NCI-H226 (cell line): ENCODE measurements around the gene PTGDR2.

ENCODE experiments used
- DNase-seq: peaks from one replicate; pipeline ENCODE4 v3.0.0-alpha.2; 2015

PTGDR2 gene

DNA sequence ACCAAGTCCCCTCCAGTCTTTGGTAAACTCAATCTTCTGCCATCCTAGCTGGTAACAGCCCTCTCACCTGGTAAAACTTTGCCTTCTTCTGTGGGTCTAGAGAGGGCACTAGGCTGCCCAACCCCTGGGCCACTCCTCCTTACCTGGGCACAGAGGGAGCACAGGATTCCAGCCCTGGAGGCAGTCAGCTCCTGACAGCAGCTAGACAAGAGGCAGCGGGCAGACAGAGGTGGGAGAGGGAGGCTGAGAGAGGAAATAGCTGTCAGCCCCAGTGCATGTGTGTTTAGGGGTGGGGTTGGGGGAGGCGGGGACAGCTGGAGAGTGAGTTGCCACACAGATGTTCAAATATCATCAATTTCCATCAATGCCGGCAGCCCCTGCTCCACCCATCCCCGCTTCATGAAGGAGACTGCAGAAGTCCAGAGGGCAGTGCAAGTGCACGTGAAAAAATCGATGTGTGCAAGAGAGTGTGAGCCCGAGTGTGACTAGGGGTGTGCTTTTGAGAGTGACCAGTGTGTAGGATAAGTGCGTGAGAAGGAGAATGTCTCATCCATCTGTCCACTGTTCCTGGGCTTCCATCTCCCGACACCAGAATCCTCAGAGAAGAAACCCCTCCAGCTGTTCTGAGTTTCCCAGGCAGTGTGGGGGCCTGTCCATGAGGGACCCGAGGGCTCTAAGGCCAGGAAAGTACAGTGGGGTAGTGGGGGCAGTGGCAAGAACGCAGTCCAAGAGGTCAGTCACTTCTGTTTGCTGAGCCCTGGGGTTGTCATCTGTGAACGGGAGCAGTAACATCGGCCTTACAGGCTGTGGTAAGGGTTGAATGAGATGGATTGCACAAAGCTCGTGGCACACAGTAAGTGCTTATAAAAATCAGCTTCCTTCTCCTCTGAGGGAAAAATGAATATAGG lies at the start of gene PTGDR2:
PTGDR2 (minus strand) TSS at position 225 of the 908 bp plus-strand sequence. CDS start 2,228 bp downstream, outside the sequence.
- no peak for DNase-seq

DNA sequence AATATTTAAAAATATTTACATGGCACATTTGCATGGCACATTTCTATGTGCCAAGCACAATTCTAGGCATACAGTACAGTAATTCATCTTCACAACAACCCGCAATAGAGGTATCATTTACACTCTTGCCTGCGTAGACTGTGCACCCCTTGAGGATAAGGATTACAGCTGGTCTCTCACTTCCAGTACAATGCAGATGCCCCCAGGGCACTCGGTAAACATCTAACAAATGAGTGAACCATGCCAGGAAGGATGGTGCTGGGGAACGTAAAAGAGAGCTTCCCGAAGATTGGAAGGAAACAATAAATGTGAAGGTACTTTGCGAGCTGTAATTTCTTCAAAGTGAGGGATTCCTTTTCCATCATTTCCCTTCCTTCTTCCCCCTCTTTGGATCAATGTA lies 49.3 kb upstream of the PTGDR2 start:
- no peak for DNase-seq

DNA sequence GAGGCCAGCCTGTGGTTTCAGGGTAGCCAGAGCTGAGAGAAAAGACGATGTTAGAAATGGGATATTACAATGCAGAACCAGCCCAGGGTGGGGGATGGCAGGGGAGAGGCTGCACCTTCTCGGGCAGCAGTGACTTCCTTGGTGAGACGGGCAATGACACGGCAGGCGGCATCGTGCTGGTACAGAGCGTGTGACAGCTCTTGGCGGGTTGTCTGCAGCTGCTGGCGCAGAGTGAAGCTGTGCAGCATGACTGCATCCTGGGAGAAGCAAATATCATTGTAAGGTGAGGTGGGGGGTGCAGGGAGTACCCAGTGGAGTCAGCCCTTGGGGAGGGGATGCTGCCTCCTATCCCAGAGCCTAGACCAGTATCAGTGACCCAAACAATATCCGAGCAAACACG lies 46.9 kb upstream of the PTGDR2 start:
- no peak for DNase-seq

DNA sequence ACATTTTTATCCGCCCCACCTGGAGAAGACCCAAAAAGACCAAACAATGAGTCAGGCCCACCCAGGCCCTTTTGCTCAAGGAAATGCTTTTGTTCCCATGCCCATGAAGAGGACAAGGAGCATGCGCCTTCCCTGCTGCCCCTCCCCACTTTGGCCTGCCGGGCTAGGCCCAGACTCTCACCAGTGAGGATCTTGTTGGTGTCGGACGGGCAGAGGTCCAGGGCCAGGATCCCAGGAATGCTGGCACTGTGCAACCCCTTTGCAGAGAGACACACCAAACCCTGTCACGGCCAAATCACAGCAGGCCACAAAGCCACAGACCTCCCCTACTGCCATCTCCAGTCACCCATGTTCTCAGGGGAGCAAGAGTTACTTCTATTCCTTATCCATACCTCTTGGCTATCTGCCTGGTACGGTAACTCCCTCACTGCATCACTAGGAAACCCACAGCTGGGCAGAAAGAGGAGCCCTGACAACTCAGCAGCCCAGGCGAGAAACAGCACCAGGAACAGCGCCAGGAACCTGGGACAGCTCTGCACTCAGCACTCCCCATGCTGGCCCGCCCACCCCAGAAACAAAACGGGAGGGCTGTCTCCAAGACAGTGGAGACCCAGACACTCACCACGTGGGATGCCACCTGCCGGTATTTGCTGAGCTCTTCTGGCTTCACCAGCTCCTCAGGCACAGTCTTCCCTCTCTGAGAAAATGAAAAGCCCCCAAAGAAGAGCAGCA lies 45.1 kb upstream of the PTGDR2 start:
- no peak for DNase-seq

DNA sequence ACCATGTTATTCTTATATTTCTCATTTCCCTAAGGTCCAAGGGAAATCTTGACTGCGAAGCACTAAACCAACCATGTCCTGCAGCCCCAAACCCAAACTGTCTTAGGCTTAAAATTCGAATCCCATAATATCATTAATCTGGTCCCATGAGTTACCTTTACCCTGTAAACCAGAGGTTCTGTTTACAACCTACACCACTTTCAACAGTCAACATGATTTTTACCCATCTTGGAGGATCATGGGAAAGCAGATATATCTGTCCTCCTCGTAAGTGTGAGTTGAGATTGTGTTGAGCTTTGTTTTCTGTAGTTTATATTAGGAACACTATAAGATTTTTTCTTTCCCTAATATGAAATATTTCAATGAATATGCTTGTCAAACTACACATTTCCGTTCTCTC lies 44.2 kb upstream of the PTGDR2 start:
- DNase-seq: no peak

DNA sequence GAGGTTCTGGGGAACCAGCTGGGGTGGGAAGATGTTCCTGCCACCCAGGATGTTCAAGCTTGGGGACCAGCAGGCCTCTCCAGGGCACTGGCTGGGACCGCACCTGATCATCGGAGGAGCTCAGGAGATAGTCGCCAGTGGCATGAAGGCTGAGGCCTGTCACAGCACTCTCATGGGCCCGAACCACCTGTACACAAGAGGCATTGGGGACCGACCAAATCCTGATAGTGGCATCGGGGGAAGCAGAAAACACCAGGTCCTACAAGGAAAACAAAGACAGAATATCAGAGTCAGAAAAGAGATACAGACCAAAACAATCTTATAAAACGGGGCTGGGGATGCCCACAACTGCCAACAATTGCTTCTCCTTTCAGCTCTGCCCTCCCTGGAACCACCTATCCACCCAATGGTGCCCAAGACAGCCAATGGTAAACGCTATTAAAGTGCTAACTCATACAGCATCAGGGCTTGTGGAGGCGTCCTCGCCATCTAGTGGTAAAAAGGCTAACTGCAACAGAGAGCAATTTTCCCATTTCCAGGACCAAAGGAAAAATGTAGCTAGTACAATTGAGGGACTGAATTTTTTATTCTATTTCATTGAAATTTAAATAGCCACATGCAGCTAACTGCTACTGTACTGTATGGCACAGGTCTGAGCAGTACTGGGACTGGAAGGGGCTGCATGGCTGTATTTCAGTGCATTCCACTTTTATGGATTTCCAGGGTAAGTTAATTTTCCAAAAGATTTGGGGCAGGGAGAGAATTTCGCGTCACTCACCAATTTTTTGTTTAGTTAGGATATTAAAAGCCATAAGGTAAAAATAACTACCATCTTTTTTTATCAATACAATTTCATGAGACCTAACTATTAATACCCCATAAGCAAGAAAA lies 43.5 kb upstream of the PTGDR2 start:
- DNase-seq: peak; percentile 35

DNA sequence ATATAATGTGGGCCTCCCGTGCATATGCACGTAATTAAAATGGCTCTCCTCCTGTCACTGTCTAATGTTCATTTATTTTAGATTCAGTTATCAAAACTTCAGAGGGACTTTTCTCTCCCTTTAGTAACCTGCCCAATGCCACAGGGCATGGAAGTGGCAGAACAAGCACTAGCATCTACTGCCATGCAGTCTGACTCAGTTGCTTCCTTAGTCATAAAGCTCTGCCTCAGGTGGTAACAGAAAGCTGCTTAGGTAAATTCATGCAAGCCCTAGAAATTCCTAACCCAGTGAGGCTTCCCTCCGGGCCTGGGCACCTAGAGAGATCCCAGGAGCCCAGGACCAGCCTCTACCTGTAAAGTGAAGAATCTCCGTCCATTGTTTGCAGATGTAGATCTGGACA lies 41.7 kb upstream of the PTGDR2 start:
- DNase-seq: no peak

DNA sequence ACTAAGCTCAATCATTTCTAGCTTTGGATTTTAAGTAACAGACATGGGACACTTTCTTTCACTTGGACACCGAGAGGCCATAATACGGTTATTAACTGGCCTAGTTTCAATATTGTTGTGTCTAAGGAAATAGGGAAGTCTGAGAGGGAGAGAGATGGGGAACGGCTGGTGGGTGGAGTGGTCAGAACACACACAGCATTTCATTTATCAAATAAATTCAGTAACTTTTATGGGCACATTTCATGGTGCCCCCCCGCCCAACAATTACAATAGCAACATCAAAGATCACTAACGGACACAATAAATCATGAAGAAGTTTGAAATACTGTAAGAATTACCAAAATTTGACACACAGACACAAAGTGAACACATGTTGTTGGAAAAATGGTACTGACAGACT lies 39.9 kb upstream of the PTGDR2 start:
- DNase-seq: no peak

GRCh38 chr11:60891103-60891741 lies 35.5 kb upstream of the PTGDR2 start:
- DNase-seq: no peak

- DNase-seq: no peak
These were observed 34.9 kb upstream of the PTGDR2 start for GRCh38 chr11:60890696-60891095.

DNA sequence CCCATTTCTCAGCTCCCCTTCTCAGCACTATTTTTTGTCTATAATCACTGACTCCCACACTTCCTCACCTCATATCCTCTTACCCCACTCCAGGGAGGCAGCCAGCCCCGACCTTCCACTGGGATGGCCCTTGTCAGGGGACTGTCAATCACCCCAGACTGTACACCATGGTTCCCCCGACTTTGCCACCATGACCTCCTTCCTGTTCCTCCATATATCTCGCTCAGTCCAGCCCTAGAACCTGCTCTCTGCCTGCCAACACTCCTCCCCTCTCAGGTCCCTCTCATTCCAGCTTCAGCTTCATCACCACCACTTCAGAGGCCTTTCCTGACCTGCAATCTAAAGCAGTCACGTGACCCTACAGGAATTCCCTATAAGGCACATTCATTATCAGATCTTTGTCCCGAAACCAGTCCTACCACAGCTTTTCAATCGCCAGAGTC lies 34.1 kb upstream of the PTGDR2 start:
- no peak for DNase-seq

DNA sequence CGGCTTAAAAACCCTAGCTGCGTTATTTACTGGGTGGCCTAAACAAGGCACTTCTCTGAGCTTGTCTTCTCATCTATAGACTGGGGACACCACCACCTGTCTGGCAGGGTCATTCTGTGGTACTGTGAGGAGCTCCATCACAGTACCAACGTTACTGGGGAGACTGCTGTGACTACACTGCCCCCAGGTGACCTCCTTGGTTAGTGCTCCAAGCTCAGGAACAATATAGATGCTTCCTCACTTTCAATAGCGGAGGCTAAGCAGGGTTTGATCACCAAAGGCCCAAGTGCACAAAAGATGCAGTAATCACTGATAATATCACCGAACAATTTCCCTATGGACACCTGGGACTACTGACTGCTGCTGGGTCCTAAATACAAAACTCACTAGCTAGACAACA lies 31.8 kb upstream of the PTGDR2 start:
- no peak for DNase-seq

DNA sequence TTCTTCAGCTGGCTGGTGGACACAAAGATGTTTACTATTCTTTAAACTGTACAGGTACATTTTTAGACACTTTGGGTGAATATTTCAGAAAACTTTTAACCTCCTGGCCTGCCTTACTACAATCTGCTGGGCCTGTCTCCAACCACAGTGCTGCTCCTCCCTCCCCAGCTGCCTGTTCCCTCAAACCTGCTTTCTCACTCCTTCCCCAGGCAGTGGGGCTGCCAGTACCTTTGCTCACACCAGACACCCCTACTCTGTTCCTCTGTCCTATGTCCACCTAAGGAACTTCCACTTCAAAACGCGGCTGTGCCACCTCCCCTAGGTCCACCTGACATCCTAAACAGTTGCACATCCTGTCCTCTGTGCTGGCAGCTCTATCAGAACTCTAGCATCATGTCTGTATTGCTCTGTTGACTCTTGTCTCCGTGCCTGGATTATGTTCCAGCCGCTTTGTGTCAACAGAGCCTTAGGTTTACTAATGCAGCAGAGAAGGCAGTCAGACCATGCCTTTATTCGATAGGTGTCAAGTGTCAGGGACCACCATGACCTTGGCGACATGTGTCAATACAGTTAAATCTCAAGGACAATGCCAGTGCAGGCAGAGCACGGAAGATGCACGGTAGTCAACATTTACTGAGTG lies 25.0 kb upstream of the PTGDR2 start:
- DNase-seq: no peak

DNA sequence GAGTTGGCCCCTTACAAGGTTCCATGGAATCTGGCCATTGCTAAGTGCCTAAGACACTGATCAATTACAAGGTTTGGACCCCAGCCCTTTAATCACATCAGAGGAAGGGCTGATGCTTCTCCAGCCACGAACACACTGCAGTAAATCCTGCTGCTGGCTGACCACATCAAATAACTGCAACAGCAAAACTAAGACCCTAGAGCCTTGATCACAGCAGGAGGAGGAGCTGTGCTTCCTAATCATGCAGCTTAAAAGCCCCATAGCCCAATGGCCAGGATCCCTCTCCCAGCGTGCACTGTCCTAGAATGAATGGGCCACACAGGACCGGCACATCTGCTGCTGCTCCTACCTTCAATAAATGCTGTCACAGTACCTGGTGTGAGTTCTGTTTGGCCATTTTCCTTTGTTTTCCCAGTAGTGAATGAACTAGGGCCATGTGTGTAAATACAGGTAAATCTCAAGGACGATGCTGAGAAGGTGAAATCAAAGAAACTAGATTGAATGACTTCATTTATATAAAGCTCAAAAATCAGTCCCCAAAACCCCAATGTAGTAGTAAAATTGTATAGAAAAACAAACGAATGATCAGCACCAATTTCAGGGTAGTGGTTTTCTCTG lies 24.3 kb upstream of the PTGDR2 start:
- no peak for DNase-seq

GRCh38 chr11:60879104-60879503 lies 23.4 kb upstream of the PTGDR2 start:
- DNase-seq: no peak

GRCh38 chr11:60878245-60879101 lies 22.7 kb upstream of the PTGDR2 start:
- DNase-seq: no peak

- DNase-seq: no peak
These were observed 20.4 kb upstream of the PTGDR2 start for GRCh38 chr11:60876168-60876485.

DNA sequence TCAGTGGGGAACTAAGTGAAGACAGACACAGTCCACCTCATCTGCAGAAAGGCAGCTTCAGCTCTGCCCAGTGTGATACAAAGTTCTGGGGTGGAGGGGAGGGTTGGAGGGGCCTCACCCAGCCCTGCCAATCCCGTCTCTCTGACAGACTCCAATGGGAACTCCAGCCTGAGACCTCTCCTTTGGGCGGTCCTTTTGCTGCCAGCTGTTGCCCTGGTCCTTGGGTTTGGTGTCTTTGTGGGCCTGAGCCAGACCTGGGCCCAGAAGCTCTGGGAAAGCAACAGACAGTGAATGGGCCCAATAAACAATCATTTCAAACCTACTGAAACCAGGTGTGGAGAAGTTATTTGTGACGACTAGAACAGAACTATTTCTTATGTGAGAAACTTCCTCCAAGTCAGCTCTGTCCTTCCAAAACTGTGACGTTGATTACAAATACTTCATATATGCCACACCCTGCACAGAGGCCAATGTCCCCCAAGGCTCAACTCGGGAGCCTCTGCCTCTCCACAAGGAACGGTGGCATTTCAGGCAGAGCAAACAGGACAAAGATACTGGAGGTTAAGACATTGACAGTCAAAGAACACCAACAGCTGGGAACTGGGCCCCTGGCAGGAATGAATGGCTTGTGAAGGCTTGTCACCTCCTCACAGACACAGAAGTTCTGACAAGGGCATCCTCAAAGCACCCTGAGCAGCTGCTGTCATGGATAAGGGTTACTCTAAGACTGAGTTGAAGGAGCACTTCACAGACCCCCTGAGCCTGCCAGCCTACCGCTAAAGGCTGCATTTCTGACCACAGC lies 19.8 kb upstream of the PTGDR2 start:
- no peak for DNase-seq

DNA sequence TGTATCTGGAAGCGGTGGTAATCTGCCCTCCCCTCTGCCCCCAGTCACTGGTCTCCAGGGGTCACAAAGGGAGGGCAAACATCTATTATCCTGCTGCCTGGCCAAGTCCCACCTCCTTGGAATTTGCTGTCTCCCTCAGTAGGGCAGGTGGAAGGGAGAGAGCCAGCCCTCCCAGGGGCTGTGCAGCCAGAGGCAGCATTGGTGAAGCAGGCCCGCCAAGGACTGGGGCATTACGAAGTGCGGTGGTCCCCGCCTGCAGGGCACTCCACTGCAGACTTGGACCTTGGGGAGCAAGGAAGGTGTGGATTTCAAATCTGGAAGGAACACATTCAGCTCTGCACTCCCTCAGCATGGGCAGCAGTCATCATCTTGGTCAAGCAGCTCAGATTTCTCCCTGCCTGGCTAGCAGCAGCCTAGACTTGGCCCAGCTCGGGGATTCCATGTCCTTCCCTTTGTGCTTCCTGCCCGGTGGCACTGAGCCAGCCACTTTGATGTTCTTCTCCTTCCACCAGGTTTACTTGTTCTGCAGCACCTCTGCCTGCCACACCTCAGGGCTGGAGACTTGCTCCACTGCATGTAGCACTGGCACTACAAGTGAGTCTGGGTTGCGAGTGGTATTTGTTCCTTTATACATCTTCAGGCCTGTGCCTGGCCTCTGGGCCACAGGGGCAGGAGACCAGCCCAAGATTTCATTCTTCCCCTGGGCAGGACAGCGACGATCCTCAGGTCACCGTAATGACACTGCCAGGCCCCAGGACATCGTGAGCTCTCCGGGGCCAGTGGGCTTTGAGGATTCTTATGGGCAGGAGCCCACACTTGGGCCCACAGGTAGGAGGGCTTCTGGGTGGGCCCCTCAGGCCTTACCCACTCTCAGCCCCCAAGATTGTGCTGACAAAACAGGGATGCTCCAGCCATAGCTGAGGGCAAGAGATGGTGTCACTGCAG lies 18.9 kb upstream of the PTGDR2 start:
- DNase-seq: no peak
